ENCODE results near the gene GSTM2. TPM values are rescaled to one million over a fixed set of nuclear protein-coding genes. Genes with fewer than 3 reads are reported as not detected.

GSTM2 gene
- total RNA-seq, 1 experiment from 2014 or later: 14.9 TPM

DNA sequence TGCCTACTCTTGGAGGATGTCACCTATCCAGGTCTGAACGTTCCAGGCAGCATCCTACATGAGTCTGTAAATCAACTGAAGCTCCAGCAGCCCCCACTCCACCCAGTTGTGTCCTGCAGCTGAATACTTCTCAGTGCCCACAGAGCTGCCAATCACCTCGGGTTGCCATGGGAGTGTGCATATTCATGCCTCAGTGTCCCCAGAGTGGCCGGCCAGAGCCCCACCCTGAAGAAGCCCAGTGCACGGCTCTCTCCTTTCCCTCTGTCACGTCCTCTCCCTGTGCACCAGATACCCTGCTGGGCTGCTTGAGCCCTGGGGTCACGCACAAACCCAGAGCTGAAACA lies 28.0 kb upstream of the GSTM2 start:
- no CpG with 5 or more reads among the region's 6 CpGs for WGBS (ENCODE audit: extremely low coverage, insufficient read length, low lambda C conversion rate)
- Histone ChIP-seq H3K23ac (ENCODE audit: insufficient read length, low read depth, low read length) (no peak overlapping the region), H3K27ac (ENCODE audit: insufficient read length, low read depth, low read length) (no peak overlapping the region), H2BK20ac (ENCODE audit: low read depth, low read length, poor library complexity, severe bottlenecking) (no peak overlapping the region), H2AFZ (ENCODE audit: low read length) (no peak overlapping the region), H3K4me1 (ENCODE audit: insufficient read depth, low read length) (peaks cover 7% of the 10 kb centered on the region; the same call in 1 of the 2 replicates), H4K5ac (ENCODE audit: insufficient read length, low read depth, low read length) (no peak overlapping the region), H3K14ac (ENCODE audit: insufficient read depth, low read length) (no peak overlapping the region), H3K18ac (ENCODE audit: insufficient read length, low read depth, low read length) (no peak overlapping the region), H2BK12ac (ENCODE audit: insufficient read length, low read depth, low read length) (no peak overlapping the region), H3K79me2 (ENCODE audit: insufficient read depth, low read length) (no peaks in the 10 kb centered on the region), H4K8ac (replicated peaks; ENCODE audit: insufficient read length, low read depth, low read length) (no peak overlapping the region), H3K56ac (ENCODE audit: insufficient read length, low read depth, low read length) (no peak overlapping the region), H3K4ac (ENCODE audit: low read depth, low read length) (no peak overlapping the region), H3K23me2 (ENCODE audit: insufficient read length, low read depth, low read length, poor library complexity, severe bottlenecking) (no peaks in the 10 kb centered on the region), H2BK5ac (ENCODE audit: insufficient read length, low read length) (no peak overlapping the region), H3K4me2 (ENCODE audit: insufficient read depth, insufficient read length, low read length) (no peak overlapping the region), H3K9me3 (ENCODE audit: control insufficient read depth, low read depth, low read length) (no peaks in the 10 kb centered on the region), H3K79me1 (ENCODE audit: insufficient read depth, low read depth, low read length, poor library complexity, severe bottlenecking) (no peaks in the 10 kb centered on the region), H3T11ph (ENCODE audit: low read length) (no peak overlapping the region), H2BK120ac (ENCODE audit: low read depth, low read length, poor library complexity, severe bottlenecking) (no peak overlapping the region), H2AK5ac (ENCODE audit: insufficient read length, low read length) (no peak overlapping the region), H3K27me3 (ENCODE audit: insufficient read depth, low read length) (no peaks in the 10 kb centered on the region), H3K9ac (ENCODE audit: extremely low read depth, insufficient read length, low read length) (no peak overlapping the region), H2BK15ac (ENCODE audit: low read depth, low read length) (no peak overlapping the region), H4K20me1 (ENCODE audit: control insufficient read depth, insufficient read depth, insufficient read length) (no peaks in the 10 kb centered on the region), H4K91ac (ENCODE audit: insufficient read length, low read depth, low read length) (no peak overlapping the region)
- Mint-ChIP-seq H3K4me3 (no peak overlapping the region), H3K36me3 (ENCODE audit: insufficient read depth in 1 of 3, low read depth in 3 of 3) (no peaks in the 10 kb centered on the region; a peak in 1 of 7 replicates), H3K27me3 (ENCODE audit: low read depth) (peaks cover 11% of the 10 kb centered on the region), H3K9me3 (no peaks in the 10 kb centered on the region; a peak in 1 of 5 replicates), H3K27ac (peak overlapping the region in 1 of 3 experiments; percentile 60; a peak in 1 of 7 replicates), H3K4me1 (peaks cover 28 to 37% of the 10 kb centered on the region in 2 experiments)
- peak; percentile 22 for DNase-seq
- TF ChIP-seq, protein P1, sequence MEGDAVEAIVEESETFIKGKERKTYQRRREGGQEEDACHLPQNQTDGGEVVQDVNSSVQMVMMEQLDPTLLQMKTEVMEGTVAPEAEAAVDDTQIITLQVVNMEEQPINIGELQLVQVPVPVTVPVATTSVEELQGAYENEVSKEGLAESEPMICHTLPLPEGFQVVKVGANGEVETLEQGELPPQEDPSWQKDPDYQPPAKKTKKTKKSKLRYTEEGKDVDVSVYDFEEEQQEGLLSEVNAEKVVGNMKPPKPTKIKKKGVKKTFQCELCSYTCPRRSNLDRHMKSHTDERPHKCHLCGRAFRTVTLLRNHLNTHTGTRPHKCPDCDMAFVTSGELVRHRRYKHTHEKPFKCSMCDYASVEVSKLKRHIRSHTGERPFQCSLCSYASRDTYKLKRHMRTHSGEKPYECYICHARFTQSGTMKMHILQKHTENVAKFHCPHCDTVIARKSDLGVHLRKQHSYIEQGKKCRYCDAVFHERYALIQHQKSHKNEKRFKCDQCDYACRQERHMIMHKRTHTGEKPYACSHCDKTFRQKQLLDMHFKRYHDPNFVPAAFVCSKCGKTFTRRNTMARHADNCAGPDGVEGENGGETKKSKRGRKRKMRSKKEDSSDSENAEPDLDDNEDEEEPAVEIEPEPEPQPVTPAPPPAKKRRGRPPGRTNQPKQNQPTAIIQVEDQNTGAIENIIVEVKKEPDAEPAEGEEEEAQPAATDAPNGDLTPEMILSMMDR (conservative IDR thresholded peaks at IDR 0.05): no peak
